MM.1S (cell line): ENCODE measurements around the gene TOP3A.
A peak's percentile ranks its signal among the peaks of the same experiment; 100 is the strongest.

Experiments used
- DNase-seq: peaks from one replicate; pipeline ENCODE4 v3.0.0-alpha.2; 2015
- H2AFZ ChIP-seq: fragments of 300-600 bp; sonication (generic); 2 replicates; pipeline ENCODE4 v1.6.0; 2016; ENCODE audit warnings: antibody characterized with exemption, low read length
- H3F3A ChIP-seq: fragments of 300-600 bp; sonication (generic); 2 replicates; pipeline ENCODE4 v1.6.1; 2016; ENCODE audit warnings: mild to moderate bottlenecking, antibody characterized with exemption, low read length, moderate library complexity, mixed read lengths; ENCODE audit not compliant: insufficient read depth
- H3K27ac ChIP-seq: fragments of 300-600 bp; sonication (generic); 2 replicates; pipeline ENCODE4 v1.5.1; 2016; ENCODE audit warnings: mild to moderate bottlenecking, low read length
- H3K27me3 ChIP-seq: fragments of 300-600 bp; sonication (generic); replicated peaks from 2 replicates; pipeline ENCODE4 v1.6.0; 2016; ENCODE audit warnings: low read length; ENCODE audit not compliant: insufficient read depth
- H3K36me3 ChIP-seq: fragments of 300-600 bp; sonication (generic); replicated peaks from 2 replicates; pipeline ENCODE4 v1.6.1; 2016; ENCODE audit warnings: mild to moderate bottlenecking, low read length, mixed read lengths; ENCODE audit not compliant: insufficient read depth
- H3K4me1 ChIP-seq: fragments of 300-600 bp; sonication (generic); 2 replicates; pipeline ENCODE4 v1.6.1; 2016; ENCODE audit warnings: low read length, mixed read lengths
- H3K4me2 ChIP-seq: fragments of 300-600 bp; sonication (generic); 2 replicates; pipeline ENCODE4 v1.6.0; 2016; ENCODE audit warnings: low read depth, low read length
- H3K4me3 ChIP-seq: fragments of 300-600 bp; sonication (generic); 2 replicates; pipeline ENCODE4 v1.5.1; 2016; ENCODE audit warnings: low read length, mixed read lengths
- H3K79me2 ChIP-seq: fragments of 300-600 bp; sonication (generic); 2 replicates; pipeline ENCODE4 v1.6.1; 2016; ENCODE audit warnings: mixed run types, low read length, mixed read lengths
- H3K9ac ChIP-seq: fragments of 300-600 bp; sonication (generic); 2 replicates; pipeline ENCODE4 v1.6.1; 2016; ENCODE audit warnings: low read length, mixed read lengths
- H3K9me2 ChIP-seq: fragments of 300-600 bp; sonication (generic); replicated peaks from 2 replicates; pipeline ENCODE4 v1.6.1; 2016; ENCODE audit warnings: mild to moderate bottlenecking, low read length, mixed read lengths; ENCODE audit not compliant: insufficient read depth
- H3K9me3 ChIP-seq: fragments of 300-600 bp; sonication (generic); replicated peaks from 2 replicates; pipeline ENCODE4 v1.6.1; 2016; ENCODE audit warnings: mild to moderate bottlenecking, low read length, mixed read lengths; ENCODE audit not compliant: insufficient read depth
- H4K20me1 ChIP-seq: fragments of 300-600 bp; sonication (generic); 2 replicates; pipeline ENCODE4 v1.6.1; 2016; ENCODE audit warnings: mild to moderate bottlenecking, low read length, moderate library complexity, mixed read lengths; ENCODE audit not compliant: insufficient read depth
- CTCF ChIP-seq: fragments of 300-600 bp; sonication (generic); IDR thresholded peaks from 2 replicates; pipeline ENCODE4 v1.5.1; 2016; ENCODE audit warnings: antibody characterized with exemption, low read length, mixed read lengths
- EZH2 ChIP-seq: fragments of 300-600 bp; sonication (generic); optimal IDR thresholded peaks from 2 replicates; pipeline ENCODE3; 2017; ENCODE audit warnings: low read depth, mild to moderate bottlenecking, antibody characterized with exemption, low read length, mixed read lengths
- EZH2phosphoT487 ChIP-seq: fragments of 300-600 bp; sonication (generic); IDR thresholded peaks from 2 replicates; pipeline ENCODE4 v1.6.1; 2018; ENCODE audit warnings: antibody characterized with exemption, low read length

TOP3A gene

GRCh38 chr17:18326572-18326971 lies 11.8 kb upstream of the TOP3A start:
- Histone ChIP-seq H3K27me3 (no peaks in the 10 kb centered on the region), H3K9me2 (no peaks in the 10 kb centered on the region), H3K4me1 (peaks cover 71% of the 10 kb centered on the region), H3K79me2 (peaks cover 45% of the 10 kb centered on the region), H3K4me3 (peak overlapping the region; percentile 8; the same call in 1 of the 2 replicates), H3K9ac (peak overlapping the region; percentile 62), H2AFZ (no peak overlapping the region), H3K27ac (peak overlapping the region; percentile 93), H4K20me1 (no peaks in the 10 kb centered on the region), H3K36me3 (peaks cover 2% of the 10 kb centered on the region; the same call in 1 of the 2 replicates), H3F3A (peaks cover 36% of the 10 kb centered on the region), H3K9me3 (no peaks in the 10 kb centered on the region), H3K4me2 (peak overlapping the region; percentile 76)
- DNase-seq, result no peak
- TF ChIP-seq EZH2 (no peak), CTCF (no peak), EZH2phosphoT487 (no peak)

GRCh38 chr17:18326039-18326438 lies 11.2 kb upstream of the TOP3A start:
- Histone ChIP-seq H3K4me1 (peaks cover 66% of the 10 kb centered on the region), H3K27ac (peak overlapping the region; percentile 93), H3K9me3 (no peaks in the 10 kb centered on the region), H3K9me2 (no peaks in the 10 kb centered on the region), H3F3A (peaks cover 36% of the 10 kb centered on the region), H3K79me2 (peaks cover 51% of the 10 kb centered on the region), H4K20me1 (no peaks in the 10 kb centered on the region), H3K9ac (peak overlapping the region; percentile 62), H3K4me3 (peak overlapping the region; percentile 8; the same call in 1 of the 2 replicates), H3K36me3 (peaks cover 2% of the 10 kb centered on the region; the same call in 1 of the 2 replicates), H3K4me2 (peak overlapping the region; percentile 76), H3K27me3 (no peaks in the 10 kb centered on the region), H2AFZ (no peak overlapping the region)
- DNase-seq, result peak; percentile 75
- TF ChIP-seq CTCF (no peak), EZH2 (no peak), EZH2phosphoT487 (no peak)

- no peaks in the 10 kb centered on the region for H3K9me2 ChIP-seq
- peak overlapping the region; percentile 93 for H3K27ac ChIP-seq
- H3F3A ChIP-seq, result peaks cover 36% of the 10 kb centered on the region
- no peaks in the 10 kb centered on the region for H3K27me3 ChIP-seq
- H2AFZ ChIP-seq, result no peak overlapping the region
- DNase-seq, result no peak
- H4K20me1 ChIP-seq, result 0 out of 2 replicates have a peak, but pooled peaks cover 4% of the 10 kb centered on the region
- no peak overlapping the region for H3K4me3 ChIP-seq
- H3K36me3 ChIP-seq, result peaks cover 2% of the 10 kb centered on the region; the same call in 1 of the 2 replicates
- H3K9me3 ChIP-seq, result no peaks in the 10 kb centered on the region
- peaks cover 58% of the 10 kb centered on the region for H3K4me1 ChIP-seq
- H3K79me2 ChIP-seq, result peaks cover 65% of the 10 kb centered on the region
- no peak for TF ChIP-seq CTCF
- TF ChIP-seq EZH2, result no peak
- TF ChIP-seq EZH2phosphoT487, result no peak
- peak overlapping the region; percentile 76 for H3K4me2 ChIP-seq
- H3K9ac ChIP-seq, result peak overlapping the region; percentile 59
Observed at GRCh38 chr17:18324140-18325050, 9.6 kb upstream of the TOP3A start.
